T-helper 17 cell (primary cell): Measurements from ENCODE around the gene AP1S3. TPM values are rescaled to one million over a fixed set of nuclear protein-coding genes. Genes with fewer than 3 reads are reported as not detected.

Source experiments
- ATAC-seq: fragments of 150-1000 bp; cut with Tn5 transposase; 2 replicates; pipeline ENCODE4 v1.10.0; 2021; ENCODE audit warnings: mild to moderate bottlenecking, moderate library complexity
- DNase-seq, 3 donors: peaks; one replicate each; pipeline versions ENCODE4 v3.0.0 to v3.0.0-alpha.2; 2020 to 2021
- H3K9me3 ChIP-seq: one replicate; pipeline ENCODE4 v1.7.0; 2013; ENCODE audit warnings: low read length, mild to moderate bottlenecking; ENCODE audit not compliant: control insufficient read depth, poor library complexity, severe bottlenecking
- H3K27ac Mint-ChIP-seq: one replicate; pipeline ENCODE4 v1.8.0; 2022; ENCODE audit warnings: mild to moderate bottlenecking, moderate library complexity, mixed read lengths
- H3K27me3 Mint-ChIP-seq: one replicate; pipeline ENCODE4 v1.8.0; 2022; ENCODE audit warnings: mixed read lengths
- H3K36me3 Mint-ChIP-seq: one replicate; pipeline ENCODE4 v1.8.0; 2022; ENCODE audit warnings: low read depth, mixed read lengths
- H3K4me1 Mint-ChIP-seq: one replicate; pipeline ENCODE4 v1.8.0; 2022; ENCODE audit warnings: mild to moderate bottlenecking, mixed read lengths
- H3K4me3 Mint-ChIP-seq: one replicate; pipeline ENCODE4 v1.8.0; 2022; ENCODE audit warnings: mild to moderate bottlenecking, moderate library complexity, mixed read lengths
- total RNA-seq, 4 donors: library from RNA in 2 of 4; stranded (reverse) in 2 of 4; gene quantifications; one replicate each; pipeline ENCODE4 v1.2.3 and lab custom pipeline; 2022 to 2026

The AP1S3 gene
- total RNA-seq, 2 donors from 2014 or later, result 1.6 to 2.9 TPM

DNA sequence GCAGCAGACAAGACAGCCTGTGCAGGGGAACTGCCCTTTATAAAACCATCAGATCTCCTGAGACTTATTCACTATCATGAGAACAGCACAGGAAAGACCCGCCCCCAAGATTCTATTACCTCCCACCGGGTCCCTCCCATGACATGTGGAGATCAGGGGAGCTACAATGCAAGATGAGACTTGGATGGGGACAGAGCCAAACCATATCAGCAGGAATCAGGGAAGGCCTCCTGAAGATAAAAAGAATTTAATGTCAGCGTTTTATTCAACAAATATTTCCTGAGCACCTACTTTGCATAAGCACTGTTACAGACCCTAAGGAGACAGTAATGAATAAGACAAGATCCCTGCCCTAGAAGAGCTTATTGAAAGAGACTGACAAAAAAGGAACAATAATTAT lies 105.0 kb downstream of the AP1S3 start:
- ATAC-seq (no peak), DNase-seq (no peak)
- H3K27me3 Mint-ChIP-seq, result peaks cover 15% of the 10 kb centered on the region
- no peaks in the 10 kb centered on the region for H3K9me3 ChIP-seq
- no peaks in the 10 kb centered on the region for H3K36me3 Mint-ChIP-seq
- no peak overlapping the region for H3K4me3 Mint-ChIP-seq
- H3K4me1 Mint-ChIP-seq, result peaks cover 3% of the 10 kb centered on the region
- H3K27ac Mint-ChIP-seq, result no peak overlapping the region

- no peak for ATAC-seq
- no peak overlapping the region for H3K4me3 Mint-ChIP-seq
- peaks cover 15% of the 10 kb centered on the region for H3K27me3 Mint-ChIP-seq
- H3K36me3 Mint-ChIP-seq, result no peaks in the 10 kb centered on the region
- H3K4me1 Mint-ChIP-seq, result peaks cover 3% of the 10 kb centered on the region
- no peak overlapping the region for H3K27ac Mint-ChIP-seq
- no peaks in the 10 kb centered on the region for H3K9me3 ChIP-seq
- no peak for DNase-seq
Measured at GRCh38 chr2:223731503-223731902, 105.9 kb downstream of the AP1S3 start.

DNA sequence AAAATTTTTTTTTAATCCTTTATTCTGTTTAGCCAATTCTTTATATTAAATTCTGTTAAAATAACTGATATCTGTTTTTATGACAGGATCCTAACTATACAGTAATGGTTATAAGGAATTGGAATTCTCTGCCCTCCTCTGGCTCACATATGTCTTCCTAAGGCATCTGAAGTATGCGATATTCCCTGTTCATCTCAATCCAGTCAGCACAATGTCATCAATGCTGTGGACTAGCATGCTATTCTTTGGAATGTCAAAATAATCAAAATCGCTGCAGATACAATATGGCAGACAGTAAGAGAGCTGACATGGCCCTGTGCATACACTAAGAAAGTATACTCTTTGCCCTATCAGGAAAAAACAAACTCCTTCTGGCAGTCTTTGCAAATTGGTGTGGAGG lies 107.6 kb downstream of the AP1S3 start:
- Mint-ChIP-seq H3K4me1 (peaks cover 3% of the 10 kb centered on the region), H3K36me3 (no peaks in the 10 kb centered on the region), H3K27ac (no peak overlapping the region), H3K27me3 (peaks cover 11% of the 10 kb centered on the region), H3K4me3 (no peak overlapping the region)
- ATAC-seq (no peak), DNase-seq (no peak)
- no peaks in the 10 kb centered on the region for H3K9me3 ChIP-seq

- H3K36me3 Mint-ChIP-seq, result no peaks in the 10 kb centered on the region
- H3K9me3 ChIP-seq, result no peaks in the 10 kb centered on the region
- H3K4me1 Mint-ChIP-seq, result peaks cover 3% of the 10 kb centered on the region
- no peak overlapping the region for H3K27ac Mint-ChIP-seq
- no peak overlapping the region for H3K4me3 Mint-ChIP-seq
- DNase-seq, result no peak
- peak; percentile 67 for ATAC-seq
- H3K27me3 Mint-ChIP-seq, result peaks cover 20% of the 10 kb centered on the region
Measured at GRCh38 chr2:223727562-223727961, 109.8 kb downstream of the AP1S3 start.

- no peak for DNase-seq
- peaks cover 3% of the 10 kb centered on the region for H3K4me1 Mint-ChIP-seq
Measured at GRCh38 chr2:223725986-223726970, 111.1 kb downstream of the AP1S3 start.

DNA sequence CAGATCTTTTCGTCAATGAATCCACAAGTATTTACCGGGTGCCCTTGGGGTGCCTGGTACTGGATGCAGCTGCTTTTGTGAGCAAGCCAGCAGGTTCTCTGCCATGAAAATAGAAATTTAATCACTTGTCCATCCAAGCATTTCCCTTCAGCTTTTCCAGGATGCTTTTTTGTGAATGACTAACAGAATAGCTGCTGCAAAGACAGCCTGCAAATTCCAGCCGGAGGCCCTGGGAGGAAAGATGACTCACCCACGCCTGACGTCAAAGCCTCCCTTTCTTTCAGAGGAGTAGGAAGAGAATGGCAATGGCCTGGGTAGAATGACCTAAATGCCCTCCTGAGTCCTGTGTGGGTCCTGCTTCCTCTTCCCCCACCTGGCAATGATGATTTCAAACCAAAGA lies 111.9 kb downstream of the AP1S3 start:
- no peaks in the 10 kb centered on the region for H3K9me3 ChIP-seq
- ATAC-seq, result no peak
- DNase-seq, result no peak
- H3K27ac Mint-ChIP-seq, result no peak overlapping the region
- H3K4me3 Mint-ChIP-seq, result no peak overlapping the region
- H3K36me3 Mint-ChIP-seq, result no peaks in the 10 kb centered on the region
- peaks cover 26% of the 10 kb centered on the region for H3K27me3 Mint-ChIP-seq
- H3K4me1 Mint-ChIP-seq, result peaks cover 3% of the 10 kb centered on the region

More at GRCh38 chr2:223725986-223726970, 111.1 kb downstream of the AP1S3 start:
- Mint-ChIP-seq H3K4me3 (no peak overlapping the region), H3K36me3 (no peaks in the 10 kb centered on the region), H3K27me3 (peaks cover 26% of the 10 kb centered on the region), H3K27ac (no peak overlapping the region)
- H3K9me3 ChIP-seq, result no peaks in the 10 kb centered on the region
- ATAC-seq, result no peak

DNA sequence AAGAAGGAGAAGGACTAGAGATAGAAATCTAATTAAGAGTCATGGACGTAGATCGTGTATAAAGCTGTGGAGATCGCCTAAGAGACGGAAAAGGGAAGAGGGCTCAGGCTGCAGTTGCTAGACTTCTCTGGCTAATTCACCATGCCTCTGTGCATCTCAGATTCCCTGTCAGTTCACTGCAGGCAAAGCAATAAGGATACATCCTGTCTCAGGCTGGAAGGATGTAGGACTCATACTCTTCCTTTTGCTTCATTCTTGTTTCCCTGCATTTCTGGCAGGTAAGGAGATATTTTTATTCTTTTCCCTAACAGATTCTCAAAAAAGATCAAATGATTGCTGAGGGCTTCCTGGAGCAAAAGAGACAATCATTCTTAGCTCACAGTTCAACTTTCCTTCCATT lies 112.5 kb downstream of the AP1S3 start:
- H3K27ac Mint-ChIP-seq, result no peak overlapping the region
- peaks cover 3% of the 10 kb centered on the region for H3K4me1 Mint-ChIP-seq
- no peaks in the 10 kb centered on the region for H3K36me3 Mint-ChIP-seq
- peaks cover 20% of the 10 kb centered on the region for H3K27me3 Mint-ChIP-seq
- no peak overlapping the region for H3K4me3 Mint-ChIP-seq
- no peaks in the 10 kb centered on the region for H3K9me3 ChIP-seq
- ATAC-seq (no peak), DNase-seq (no peak)

- DNase-seq, result no peak
Measured at GRCh38 chr2:223723954-223724411, 113.4 kb downstream of the AP1S3 start.

GRCh38 chr2:223722226-223722625 lies 115.2 kb downstream of the AP1S3 start:
- Mint-ChIP-seq H3K4me3 (no peak overlapping the region), H3K27me3 (peaks cover 15% of the 10 kb centered on the region), H3K4me1 (no peaks in the 10 kb centered on the region), H3K27ac (no peak overlapping the region), H3K36me3 (no peaks in the 10 kb centered on the region)
- no peaks in the 10 kb centered on the region for H3K9me3 ChIP-seq
- ATAC-seq, result no peak
- DNase-seq, result no peak

More at GRCh38 chr2:223723954-223724411, 113.4 kb downstream of the AP1S3 start:
- H3K36me3 Mint-ChIP-seq, result no peaks in the 10 kb centered on the region
- ATAC-seq, result no peak
- peaks cover 17% of the 10 kb centered on the region for H3K27me3 Mint-ChIP-seq
- H3K4me3 Mint-ChIP-seq, result no peak overlapping the region
- peaks cover 3% of the 10 kb centered on the region for H3K4me1 Mint-ChIP-seq
- H3K9me3 ChIP-seq, result no peaks in the 10 kb centered on the region
- H3K27ac Mint-ChIP-seq, result no peak overlapping the region

- Mint-ChIP-seq H3K36me3 (no peaks in the 10 kb centered on the region), H3K4me3 (no peak overlapping the region), H3K4me1 (no peaks in the 10 kb centered on the region), H3K27ac (no peak overlapping the region), H3K27me3 (peaks cover 15% of the 10 kb centered on the region)
- DNase-seq, result no peak
- no peak for ATAC-seq
- no peaks in the 10 kb centered on the region for H3K9me3 ChIP-seq
Measured at GRCh38 chr2:223721746-223722145, 115.6 kb downstream of the AP1S3 start.

- Mint-ChIP-seq H3K36me3 (no peaks in the 10 kb centered on the region), H3K4me1 (no peaks in the 10 kb centered on the region), H3K4me3 (no peak overlapping the region), H3K27me3 (peaks cover 15% of the 10 kb centered on the region), H3K27ac (no peak overlapping the region)
- ATAC-seq (no peak), DNase-seq (no peak)
- H3K9me3 ChIP-seq, result no peaks in the 10 kb centered on the region
Measured at GRCh38 chr2:223720367-223720766, 117.0 kb downstream of the AP1S3 start.

DNA sequence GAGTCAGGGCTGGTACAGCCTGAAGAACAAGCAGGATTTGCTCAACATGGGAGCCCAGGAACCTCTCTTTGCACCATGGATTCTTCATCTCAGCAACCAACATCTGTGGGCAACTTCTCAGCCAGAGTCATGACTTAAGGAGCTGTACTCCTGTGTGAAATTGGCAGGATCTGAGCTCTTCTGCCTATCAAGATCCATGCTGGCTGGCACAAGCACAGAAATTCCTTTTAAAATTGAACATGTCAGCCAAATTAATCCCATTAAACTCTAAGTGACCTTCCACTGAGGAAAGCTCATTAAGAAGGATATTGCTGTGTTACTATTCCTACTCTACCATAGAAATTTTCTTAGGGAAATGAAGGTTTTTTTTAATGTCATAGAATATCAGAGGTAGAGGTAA lies 124.7 kb downstream of the AP1S3 start:
- Mint-ChIP-seq H3K27ac (no peak overlapping the region), H3K27me3 (peaks cover 18% of the 10 kb centered on the region), H3K36me3 (no peaks in the 10 kb centered on the region), H3K4me3 (no peak overlapping the region), H3K4me1 (no peaks in the 10 kb centered on the region)
- no peaks in the 10 kb centered on the region for H3K9me3 ChIP-seq
- ATAC-seq, result no peak
- DNase-seq, result no peak

GRCh38 chr2:223711596-223712326 lies 125.6 kb downstream of the AP1S3 start:
- H3K9me3 ChIP-seq, result no peaks in the 10 kb centered on the region
- Mint-ChIP-seq H3K4me1 (no peaks in the 10 kb centered on the region), H3K27ac (no peak overlapping the region), H3K36me3 (no peaks in the 10 kb centered on the region), H3K27me3 (peaks cover 26% of the 10 kb centered on the region), H3K4me3 (no peak overlapping the region)
- DNase-seq, result no peak
- no peak for ATAC-seq
